GM12873 (cell line): ENCODE data around the gene EFHC1.

ENCODE experiments used
- TF ChIP-seq, protein P1 (sequence below): IDR thresholded peaks from 2 replicates; pipeline ENCODE4 v1.5.1; 2012; ENCODE audit warnings: low read depth, mild to moderate bottlenecking, moderate library complexity, low read length, control low read depth; ENCODE audit not compliant: insufficient read depth; ENCODE audit errors: missing control alignments

The EFHC1 gene

DNA sequence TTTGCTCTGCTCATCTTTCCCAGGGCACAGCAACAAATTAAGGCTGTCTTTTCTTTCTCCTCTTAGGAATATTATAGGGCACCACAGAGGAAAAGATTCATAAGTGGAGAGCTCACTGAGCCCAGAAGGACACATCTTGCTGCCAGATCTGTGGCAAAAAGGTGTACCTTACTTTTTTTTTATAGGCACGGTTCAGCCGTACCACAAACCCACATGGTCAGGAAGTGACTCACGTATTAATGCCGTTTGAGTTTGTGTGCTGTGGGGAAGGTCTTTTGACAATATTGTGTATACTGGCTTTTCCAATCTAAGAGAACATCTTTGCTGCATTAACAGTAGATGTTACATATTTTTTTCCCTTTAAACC, 29.8 kb upstream of the EFHC1 start:
- TF ChIP-seq, protein P1, sequence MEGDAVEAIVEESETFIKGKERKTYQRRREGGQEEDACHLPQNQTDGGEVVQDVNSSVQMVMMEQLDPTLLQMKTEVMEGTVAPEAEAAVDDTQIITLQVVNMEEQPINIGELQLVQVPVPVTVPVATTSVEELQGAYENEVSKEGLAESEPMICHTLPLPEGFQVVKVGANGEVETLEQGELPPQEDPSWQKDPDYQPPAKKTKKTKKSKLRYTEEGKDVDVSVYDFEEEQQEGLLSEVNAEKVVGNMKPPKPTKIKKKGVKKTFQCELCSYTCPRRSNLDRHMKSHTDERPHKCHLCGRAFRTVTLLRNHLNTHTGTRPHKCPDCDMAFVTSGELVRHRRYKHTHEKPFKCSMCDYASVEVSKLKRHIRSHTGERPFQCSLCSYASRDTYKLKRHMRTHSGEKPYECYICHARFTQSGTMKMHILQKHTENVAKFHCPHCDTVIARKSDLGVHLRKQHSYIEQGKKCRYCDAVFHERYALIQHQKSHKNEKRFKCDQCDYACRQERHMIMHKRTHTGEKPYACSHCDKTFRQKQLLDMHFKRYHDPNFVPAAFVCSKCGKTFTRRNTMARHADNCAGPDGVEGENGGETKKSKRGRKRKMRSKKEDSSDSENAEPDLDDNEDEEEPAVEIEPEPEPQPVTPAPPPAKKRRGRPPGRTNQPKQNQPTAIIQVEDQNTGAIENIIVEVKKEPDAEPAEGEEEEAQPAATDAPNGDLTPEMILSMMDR, result no peak

DNA sequence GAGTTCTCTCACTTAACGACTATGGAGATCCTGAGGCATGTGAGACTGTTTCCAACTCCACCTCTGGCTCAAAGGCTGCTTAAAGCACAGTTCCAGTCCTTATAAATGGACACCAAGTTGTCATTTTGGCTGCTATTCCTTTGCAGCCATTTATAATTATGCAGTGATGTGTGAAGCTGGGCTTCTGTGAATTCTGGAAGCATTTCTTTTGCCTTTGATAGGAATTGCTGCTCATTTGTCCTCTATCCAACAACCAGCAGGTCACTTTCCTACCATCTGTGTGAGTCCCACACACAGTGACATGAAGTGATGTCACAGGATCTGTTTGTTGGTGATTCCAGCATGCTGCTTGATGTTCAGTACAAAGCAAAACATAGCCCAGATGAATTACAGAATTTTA, 28.5 kb upstream of the EFHC1 start:
- TF ChIP-seq, protein P1, result no peak

DNA sequence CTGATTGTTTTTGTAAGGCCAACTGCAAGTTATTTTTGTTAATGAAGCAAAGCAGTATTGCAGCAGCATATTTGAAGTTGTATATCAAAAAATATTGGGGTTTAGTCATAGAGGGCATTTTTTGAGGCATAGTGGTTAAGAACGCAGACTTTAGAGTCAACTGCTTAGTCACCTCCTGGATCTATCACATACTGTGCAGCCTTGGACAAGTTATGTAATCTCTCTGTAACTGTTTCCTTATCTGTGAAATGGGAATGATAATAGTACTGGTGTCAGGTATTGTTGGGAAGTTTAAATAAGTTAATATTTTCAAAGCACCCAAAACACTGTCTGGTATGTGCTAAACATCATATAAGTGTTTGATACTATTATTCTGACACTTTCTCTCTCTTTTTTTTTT, 27.2 kb upstream of the EFHC1 start:
- TF ChIP-seq, protein P1, result no peak

DNA sequence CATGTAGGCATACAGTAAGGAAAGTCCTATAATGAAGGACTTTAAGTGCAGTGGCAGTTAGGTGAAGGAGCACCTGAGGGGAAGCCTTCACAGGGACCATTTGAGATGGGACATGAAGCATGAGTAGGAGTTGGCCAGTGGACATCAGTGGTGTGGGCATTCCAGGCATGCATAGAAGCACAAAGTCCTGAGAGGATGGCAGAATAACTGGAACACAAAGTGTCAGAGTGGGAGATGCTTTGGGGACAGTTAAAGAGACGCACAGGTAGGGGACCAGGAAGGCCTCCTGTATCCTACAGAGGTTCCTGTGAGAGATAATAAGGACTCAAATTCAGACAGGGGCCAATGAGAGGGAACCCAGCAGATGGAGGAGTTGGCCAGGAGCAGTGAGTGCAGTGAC, 26.4 kb upstream of the EFHC1 start:
- TF ChIP-seq, protein P1, result no peak

DNA sequence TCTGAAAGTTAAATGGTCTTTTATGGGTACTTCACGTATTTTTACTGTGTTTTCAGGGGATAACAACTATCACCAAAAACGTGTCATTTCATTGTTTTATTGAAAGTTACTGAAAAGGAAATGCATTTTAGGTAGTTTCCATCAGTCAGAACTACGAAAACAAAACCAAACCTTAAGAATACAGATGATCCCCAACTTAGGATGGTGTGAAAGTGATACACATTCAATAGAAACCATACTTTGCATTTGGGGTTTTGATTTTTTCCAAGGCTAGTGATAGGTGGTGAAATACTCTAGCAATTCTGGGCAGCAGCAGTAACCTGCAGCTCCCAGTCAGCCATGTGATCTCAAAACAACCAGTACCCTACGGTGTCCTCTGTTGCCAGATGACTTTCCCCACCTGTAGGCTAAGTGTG, 25.9 kb upstream of the EFHC1 start:
- TF ChIP-seq, protein P1, result no peak

DNA sequence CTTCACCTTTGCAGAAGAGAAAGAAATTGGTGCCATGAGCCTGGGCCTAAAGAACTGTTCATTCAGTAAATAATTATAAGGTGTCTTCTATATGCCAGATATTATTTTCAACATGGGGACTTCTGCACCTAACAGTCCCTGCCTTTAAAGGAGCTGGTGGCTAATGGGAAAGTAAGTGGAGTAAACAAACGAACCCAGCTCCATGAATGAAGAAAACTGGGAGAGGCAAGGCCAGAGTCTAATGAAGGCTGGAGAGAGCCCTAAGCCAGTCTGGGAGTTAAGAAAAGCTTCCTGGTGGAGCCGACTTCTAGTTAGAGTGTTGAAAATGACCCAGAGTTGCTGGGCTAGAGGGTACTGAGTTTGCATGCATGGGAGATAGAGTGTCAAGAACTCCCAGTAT, 24.2 kb upstream of the EFHC1 start:
- TF ChIP-seq, protein P1, result no peak

DNA sequence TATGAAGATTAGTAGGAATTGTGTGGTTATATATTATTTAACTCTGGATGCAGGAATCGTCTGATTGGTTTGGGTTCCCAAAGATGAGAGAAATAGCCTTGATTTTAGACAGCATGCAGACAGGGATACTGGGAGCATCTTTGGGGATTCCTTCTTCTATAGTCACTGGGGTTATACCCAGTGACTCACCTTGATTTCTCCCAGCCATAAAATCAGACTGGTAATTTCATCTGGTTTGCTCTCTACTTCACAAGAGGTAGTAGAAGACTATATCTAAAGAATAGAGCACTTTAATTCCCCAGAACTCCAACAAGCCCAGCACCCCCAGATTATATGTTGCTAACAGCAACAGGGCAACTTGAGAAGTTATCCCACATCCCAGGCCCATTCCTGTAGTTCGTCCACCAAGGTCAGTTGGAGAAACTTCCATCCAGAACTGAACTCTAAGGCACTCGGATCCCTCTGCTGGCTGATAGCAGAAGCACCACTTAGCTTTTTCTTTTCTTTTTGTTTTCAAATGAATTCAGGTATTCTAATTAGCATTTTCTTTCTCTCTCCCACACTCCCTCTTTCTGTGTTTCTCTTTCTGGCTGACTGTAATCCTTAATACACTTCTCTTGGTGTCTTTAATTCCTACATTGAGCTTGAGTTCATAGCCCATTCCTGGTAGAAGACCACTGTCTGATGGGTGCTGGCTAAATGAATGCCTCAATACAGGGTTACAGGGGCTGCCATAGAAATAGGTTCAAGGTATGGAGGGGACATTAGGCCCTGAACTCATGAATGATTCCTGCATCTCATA, 20.4 kb upstream of the EFHC1 start:
- TF ChIP-seq, protein P1, result peak; percentile 88
